HG03521 (cell line): ENCODE measurements around the gene HS3ST4.

Source experiments
- ATAC-seq: cut with Tn5 transposase; IDR thresholded peaks from one replicate; pipeline ENCODE4 v1.9.1; 2021; ENCODE audit warnings: mild to moderate bottlenecking, moderate library complexity; ENCODE audit not compliant: unreplicated experiment

The HS3ST4 gene

DNA sequence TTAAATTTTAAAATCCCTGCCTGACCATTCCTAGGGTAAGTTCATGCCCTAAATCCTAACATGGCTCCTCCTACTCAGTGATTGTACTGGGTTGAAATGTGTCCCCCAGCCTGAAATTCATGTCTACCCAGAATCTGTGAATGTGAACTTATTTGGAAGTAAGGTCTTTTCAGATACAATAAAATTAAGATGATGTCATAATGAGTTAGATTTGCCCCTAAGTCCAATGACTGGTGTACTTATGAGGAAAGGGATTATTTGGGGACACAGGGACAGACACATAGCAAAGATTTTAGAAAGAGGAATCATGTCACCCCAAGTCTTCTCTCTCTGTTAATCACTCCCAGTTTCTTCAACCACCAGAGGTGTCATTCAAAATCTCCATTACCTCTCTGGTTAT lies 185.3 kb downstream of the HS3ST4 start:
- no peak for ATAC-seq

DNA sequence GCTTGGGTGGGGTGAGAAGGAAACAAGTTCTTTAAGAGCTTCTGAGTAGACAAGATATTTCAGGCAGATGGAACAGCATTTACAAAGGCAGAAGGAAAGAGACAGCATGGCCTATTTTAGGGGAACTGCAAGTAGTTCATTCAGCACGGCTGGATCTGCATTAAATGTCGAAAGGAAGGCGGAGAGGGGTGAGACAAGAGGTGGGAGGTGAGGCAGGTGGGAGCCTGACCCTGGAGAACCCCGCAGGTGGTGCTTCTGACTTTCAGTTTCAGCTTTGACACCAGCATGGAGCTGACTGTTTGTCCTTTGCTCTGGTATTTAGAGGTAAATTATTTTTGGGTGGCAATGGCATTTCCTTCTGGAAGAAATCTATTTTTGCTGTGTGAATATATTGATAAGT lies 194.8 kb downstream of the HS3ST4 start:
- ATAC-seq: no peak

DNA sequence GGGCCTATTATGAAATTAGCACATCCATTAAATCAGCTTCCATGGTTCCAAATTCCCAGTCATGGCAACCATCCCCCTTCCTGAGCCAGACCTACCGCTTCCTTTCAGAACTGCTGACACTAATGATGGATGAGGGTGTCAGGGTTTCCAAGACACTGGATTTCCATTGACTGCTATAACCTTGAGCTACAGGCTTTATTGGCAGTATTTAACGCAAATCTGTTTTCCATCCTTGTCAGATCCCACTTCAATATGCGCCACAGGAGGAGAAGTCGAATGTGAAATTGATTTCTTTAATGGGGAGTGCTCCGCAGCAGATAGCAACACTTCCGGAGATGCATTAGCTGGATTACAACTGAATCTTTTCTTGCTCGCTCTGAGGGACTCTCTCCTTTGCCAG lies 197.1 kb downstream of the HS3ST4 start:
- no peak for ATAC-seq

DNA sequence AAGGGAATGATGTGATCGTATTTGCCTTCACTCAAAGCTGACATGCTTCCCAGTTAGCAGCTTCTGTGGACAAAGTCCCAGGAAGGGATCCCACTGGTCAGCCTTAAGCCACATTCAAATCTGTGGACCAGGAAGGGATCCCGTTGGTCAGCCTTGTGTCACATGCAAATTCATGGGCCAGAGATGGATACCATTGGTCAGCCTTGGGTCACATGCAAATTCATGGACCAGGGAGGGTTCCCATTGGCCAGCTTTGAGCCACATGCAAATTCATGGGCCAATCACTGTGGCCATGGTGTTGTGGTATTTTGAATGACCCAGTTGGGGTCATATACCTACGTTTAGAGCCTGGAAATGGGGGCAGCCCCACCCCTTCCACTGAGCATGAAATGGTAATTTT lies 201.6 kb downstream of the HS3ST4 start:
- ATAC-seq: no peak

DNA sequence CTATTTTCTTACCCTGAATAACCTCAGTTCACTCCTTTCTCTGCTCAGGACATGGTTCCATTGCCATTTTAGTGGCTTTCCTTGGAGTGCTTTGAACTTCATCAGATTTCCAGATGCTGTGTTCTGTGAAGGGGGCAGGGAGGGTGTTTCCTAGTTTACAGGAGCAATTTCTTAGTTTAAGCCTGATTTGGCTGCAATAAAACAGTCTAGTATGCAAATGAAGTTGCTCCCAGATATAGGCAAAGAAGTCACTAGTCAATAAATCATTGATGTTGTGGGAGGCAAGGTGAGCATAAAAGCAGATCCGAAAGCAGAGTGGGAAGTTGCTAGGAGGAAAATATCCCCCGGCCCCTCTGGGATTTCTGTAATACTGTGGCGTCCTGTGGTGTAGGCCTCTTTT lies 202.3 kb downstream of the HS3ST4 start:
- no peak for ATAC-seq

DNA sequence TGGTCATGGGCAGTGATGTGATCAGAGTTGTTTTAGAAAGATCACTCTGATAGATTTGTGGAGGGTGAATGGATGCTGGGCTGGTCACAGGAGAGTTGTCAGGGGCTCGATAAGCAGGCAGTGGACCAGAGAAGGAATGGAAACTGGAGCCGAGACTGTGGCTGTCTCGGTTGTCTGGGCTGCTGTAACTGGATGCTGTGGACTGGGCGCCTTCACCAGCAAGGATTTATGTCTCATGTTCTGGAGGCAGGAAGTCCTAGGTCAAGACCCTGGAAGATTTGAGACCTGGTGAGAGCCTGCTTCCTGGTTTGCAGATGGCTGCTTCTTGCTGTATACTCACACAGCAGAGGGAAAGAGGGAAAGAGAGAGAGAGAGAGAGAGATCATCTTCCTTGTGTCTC lies 203.6 kb downstream of the HS3ST4 start:
- ATAC-seq: no peak

DNA sequence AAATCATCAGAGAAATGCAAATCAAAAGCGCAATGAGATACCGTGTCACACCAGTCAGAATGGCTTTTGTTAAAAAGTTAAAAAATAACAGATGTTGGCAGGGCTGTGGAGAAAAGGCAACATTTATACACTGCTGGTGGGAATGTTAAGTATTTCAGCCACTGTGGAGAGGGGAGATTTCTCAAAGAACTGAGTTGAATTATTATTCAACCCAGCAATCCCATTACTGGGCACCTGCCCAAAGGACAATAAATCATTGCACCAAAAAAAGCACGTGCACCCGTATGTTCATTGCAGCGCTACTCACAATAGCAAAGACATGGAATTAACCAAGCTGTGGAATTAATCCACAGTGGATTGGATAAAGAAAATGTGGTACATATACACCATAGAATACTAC lies 204.7 kb downstream of the HS3ST4 start:
- no peak for ATAC-seq

DNA sequence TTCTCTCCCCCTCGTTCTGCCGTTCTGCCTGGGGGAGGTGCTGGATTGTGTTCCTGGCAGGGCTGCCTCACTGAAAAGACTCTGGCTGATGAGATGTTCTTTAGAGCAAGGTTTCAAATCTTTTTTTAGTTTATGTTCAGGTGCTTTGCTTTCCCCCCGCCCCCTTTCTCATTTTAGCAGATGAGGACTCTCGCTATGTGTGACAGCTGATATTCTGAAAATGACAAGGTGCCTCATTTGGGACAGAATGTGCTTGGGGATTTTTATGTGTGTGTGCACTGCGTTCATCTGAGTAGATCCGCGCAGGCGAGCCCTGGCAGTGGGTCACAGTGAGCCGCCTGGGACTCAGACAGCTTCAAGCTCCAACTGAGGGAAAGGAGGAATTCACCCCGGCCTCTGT lies 205.9 kb downstream of the HS3ST4 start:
- ATAC-seq: no peak

DNA sequence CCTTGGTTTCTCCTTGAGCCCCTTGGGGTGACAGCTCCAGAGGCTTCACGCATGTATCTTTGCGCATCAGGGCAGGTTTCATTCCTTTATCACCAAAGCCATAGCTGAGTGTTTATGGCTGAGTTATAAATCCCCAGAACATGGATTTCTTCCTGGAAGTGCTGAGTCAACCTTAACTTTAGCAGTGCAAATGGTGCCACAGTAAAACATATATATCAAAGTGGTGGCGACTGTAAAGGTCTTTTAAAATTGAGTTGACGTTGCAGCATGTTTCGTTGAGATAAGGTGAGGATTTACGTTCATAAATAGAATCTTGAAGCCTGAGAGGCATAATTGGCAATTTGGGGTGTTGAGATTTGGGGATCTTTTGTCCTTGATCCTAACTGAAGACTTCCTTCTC lies 214.1 kb downstream of the HS3ST4 start:
- ATAC-seq: no peak

DNA sequence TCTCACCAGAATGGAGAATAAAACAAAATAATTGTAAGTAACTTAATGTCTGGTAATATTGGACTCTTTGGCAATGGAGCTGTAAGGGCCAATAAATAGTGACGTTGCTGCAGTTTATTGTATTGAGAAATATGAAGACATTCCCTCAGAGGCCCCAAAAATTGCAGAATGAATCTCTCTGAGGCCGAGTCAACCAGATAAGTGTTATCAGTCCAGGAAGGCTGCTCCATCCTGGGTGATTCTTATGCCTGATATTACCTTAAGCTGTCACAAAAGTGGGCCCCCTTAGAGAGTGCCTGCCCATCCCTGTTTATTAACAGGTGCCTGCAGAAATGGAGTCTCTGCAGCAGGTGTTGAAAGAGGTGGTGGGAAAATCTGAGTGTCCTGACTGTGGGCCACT lies 219.2 kb downstream of the HS3ST4 start:
- no peak for ATAC-seq

DNA sequence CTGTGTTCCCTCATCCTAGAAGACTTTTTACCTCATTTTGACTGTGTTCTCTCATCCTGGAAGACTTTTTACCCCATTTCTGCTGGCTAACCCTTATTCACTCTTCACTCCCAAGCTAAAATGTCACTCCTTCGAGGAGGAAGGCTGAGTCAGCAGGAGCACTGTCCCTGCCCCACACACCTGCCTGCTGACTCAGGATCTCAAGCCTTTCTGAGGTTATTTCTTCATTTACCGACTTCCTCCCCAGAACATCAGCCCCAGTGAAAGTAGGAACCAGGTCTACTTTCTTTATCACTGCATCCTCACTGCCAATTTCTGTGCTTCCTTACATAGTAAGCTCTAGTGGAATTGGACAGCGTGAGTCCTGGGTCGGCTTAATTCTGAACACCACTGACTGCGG lies 220.6 kb downstream of the HS3ST4 start:
- no peak for ATAC-seq

DNA sequence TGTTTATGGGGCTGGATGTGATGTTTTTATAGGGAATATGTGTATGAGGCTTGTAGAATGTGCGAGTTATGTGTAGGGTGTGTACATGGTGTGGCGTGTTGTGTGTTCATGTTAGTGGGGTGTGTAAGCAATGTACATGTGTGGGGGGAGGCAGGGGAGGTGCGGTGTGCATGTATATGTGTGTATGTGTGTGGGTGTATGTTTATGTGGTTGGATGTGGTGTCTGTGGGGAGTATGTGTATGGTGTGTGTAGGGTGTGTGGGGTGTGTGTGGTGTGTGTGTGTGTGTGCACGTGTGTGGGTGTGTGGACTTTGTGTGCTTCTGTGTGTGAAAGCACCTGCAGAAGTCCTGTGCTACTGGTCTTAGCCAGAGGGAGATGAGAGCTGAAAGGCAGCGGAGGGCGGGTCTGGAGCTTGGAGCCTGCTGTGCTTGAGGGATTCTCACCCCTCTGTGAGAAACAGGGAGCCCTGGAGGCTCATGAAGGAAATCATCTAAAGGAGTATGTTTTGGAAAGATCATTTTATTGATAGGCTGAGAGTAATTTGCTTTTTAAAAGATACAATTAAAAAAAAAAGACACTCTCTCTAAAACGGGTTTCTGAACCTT lies 222.7 kb downstream of the HS3ST4 start:
- no peak for ATAC-seq

DNA sequence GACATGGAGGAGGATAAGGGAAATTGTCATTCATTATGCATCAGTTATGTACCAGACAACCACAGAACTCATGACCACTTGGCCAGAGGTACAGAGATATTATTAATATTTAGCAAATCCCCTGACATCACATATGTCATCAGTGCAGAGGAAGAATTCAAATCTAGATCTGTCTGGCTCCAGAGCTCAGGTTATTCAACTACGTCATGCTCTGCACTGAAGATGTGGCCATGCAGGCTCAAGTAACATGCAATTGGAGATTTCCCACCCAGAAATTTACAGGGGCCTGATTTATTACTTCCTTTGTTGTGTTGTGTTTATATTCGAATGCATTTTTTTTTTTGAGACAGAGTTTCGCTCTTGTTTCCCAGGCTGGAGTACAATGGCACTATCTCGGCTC lies 224.3 kb downstream of the HS3ST4 start:
- no peak for ATAC-seq

DNA sequence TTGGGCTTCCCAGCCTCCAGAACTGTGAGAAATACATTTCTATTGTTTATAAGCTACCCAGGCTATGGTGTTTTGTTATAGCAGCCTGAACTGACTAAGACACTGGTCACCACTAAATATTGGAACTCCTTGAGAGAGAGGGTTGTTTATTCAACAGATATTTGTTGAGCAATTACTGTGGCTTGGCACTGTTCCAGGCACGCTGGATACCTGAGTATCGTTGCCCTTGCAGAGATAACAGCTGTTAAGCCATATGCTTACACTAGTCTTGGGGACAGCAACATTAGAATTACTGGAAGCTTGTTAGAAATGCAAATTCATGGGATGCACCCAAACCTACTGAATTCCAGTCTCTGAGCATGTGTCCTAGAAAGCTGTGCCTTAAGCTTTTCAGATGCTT lies 230.7 kb downstream of the HS3ST4 start:
- no peak for ATAC-seq

DNA sequence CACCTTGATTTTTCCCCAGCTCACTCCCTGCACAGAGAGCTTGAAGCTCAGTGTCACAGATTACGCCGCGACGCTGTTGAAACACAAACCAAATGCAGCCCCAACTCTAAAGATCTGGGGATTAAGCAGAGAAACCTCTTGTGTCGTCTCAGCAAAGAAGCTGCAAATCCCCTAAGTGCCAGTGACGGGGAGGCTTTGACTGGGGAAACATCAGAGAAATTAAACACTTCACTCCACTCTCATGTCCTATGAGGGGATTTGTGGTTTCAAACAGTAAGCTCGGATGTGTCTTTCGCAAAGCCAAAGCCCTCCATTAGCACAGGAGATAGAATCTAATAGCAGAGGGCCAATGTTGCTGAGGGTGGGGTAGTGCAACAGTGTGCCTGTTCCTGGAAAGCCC lies 233.7 kb downstream of the HS3ST4 start:
- ATAC-seq: no peak

DNA sequence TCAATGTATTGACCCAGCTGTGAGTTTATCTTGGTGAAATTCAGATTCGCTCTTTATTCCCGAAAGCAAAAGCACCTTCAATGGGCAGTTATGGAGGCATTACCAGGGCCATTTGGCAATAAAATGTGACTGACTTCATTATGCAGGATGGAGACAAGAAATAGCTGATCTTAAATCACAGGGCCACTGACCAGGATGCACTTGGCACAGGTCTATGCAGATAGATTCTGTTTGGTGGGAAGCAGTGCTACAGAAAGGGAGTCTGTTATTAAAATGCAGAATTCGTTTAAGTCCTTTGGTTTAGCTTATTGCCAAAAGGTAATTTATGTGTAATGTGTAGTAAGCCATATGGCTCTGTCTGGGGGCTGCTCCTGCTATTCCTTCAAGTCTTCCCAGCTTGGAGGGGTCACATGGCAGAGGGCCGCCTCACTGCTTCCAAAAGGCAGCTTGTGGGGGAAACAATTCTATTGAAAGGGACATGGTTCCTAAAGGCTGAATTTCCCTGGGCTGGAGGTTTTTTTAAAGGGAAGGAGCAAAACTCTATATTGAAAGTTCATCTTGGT lies 239.8 kb downstream of the HS3ST4 start:
- no peak for ATAC-seq

DNA sequence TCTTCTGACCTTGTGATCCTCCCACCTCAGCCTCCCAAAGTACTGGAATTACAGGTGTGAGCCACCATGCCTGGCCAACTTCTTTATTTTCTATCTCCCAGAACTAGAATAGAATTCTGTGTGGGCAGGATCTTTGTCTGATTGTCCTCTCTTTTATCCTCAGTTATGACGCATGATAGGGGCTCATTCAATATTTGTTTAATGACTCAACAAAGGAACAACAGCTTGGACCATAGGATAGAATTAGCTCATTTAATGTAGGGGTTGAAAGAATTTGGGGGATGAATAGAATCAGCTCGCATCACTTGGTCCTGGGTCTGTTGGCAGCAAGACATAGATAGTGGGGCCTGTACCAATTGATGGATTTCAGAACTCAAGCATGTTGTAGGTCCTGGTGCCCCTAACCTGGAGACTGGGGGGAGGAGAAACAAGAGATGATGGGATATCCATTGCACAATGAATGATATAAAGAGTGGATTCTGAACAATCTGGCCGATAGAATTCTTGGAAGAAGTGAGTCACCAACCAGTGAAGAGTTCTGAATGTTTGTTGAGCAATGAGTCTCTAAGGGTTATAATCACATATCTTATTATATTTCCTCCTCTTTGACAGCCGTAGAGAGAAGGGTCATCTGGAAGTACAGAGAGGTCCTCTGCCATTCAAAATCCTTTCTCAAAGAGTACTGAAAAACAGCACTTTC lies 250.2 kb downstream of the HS3ST4 start:
- ATAC-seq: no peak

DNA sequence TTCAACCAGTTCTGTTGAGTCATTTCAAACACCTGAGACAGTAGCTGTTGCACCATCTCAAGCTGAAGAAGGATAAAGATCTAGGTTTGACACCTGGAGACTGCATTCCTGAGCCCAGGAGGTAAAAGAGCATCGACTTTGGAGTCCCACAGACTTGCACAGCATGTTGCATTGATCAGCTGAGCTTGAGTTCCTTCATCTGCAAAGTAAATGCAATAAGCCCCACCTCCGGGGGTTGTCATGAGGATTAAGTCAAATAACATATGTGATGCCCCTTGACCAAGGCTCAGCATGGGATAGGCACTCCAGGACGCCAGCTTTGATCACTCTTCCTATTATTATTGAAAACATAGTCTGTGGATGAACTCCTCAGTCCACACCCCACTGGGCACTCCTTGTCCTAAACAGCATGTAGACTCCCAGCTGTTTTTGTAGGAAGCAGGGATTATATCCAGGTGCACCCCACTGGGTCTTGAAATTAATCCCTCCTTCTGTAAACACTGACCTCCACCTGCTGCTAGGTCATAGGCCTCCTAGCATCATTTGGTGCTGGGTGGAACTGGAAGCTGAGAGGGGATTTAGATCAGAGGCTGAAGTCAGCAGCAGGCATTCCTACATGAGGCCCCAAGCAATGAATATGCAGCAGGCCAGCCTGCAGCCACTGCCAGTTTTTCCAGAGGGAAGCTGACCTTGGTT lies 259.0 kb downstream of the HS3ST4 start:
- ATAC-seq: no peak

DNA sequence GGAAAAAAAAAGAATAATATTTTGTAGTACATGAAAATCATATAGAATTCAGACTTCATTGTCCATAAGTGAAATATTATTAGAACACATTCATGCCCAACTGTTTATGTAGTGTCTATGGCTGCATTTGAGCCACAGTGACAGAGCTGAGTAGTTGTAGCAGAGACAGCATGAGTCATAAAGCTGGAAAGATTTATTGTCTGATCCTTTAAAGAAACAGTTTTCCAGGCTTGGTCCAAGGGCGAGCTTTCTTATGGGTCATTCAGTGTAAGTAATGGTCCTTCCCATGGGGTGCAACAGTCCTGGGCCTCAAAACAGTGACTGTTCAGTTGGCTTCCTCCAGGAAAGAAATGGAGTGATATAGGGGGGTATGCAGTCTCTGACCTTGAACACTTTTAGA lies 260.2 kb downstream of the HS3ST4 start:
- ATAC-seq: no peak

DNA sequence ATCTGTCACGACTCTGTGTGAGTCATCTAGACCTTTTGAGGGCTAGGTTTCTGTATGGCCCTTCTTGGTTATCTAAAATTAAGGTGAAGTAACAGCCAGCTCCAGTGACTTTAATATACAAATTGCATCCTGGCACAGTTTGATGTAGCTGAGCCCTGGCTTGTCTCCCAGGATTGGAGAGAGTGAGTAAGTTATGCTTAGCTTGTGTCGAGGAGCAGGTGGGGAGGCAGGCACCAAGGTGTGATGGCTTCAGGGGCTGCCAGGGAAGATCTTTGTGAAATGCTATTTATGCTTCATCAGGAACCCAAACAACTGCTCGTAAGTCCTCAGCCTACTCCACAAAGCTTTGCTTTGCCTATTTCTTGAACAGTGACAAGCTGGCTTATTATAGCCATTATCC lies 261.2 kb downstream of the HS3ST4 start:
- ATAC-seq: no peak

DNA sequence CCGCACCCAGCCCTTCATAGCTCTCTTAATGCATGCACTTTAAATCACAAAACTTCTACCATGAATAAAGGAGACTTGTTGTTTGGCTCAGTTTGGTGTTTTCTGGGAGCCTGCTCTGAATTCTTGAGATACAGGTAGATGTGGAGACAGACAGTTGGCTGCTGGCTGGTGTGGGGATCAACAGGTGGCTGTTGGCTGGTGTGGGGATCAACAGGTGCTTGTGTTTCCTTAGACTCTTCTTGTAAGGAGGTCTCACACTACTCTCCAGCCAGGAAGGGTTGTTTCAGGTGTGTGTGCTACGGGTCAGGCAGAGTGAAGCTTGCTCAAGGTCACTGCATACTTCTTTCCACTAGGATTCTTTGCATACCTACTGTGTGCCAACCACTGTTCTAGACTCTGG lies 265.9 kb downstream of the HS3ST4 start:
- no peak for ATAC-seq

DNA sequence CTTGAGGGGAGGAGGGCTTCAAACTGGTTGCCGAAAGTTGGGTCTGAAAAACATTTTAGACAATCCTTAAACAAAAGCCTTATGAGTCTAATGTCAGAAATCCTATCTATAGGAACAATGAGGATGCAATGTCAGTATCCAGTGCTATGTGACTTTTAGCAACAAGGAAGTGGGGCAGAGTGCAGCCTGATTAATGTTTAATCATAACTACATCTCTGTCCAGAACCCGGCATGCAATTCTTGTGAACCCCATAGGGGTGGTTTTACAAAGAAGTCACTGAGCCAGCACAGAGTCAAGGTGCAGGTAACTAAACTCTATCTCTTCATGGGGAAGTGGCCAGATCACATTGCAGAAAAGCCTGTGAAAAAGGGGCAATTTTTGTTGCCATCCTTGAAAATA lies 267.5 kb downstream of the HS3ST4 start:
- ATAC-seq: no peak
